Liver (tissue), 9 donors: ENCODE measurements around the gene PLPP3. TPM values are rescaled to one million over a fixed set of nuclear protein-coding genes. Genes with fewer than 3 reads are reported as not detected.

Source experiments
- DNase-seq: peaks from one replicate; pipeline ENCODE4 v3.0.0-alpha.2; 2017; ENCODE audit warnings: low spot score
- H3K27ac ChIP-seq, 2 donors: one replicate each; pipeline ENCODE4 v1.7.0; 2013; ENCODE audit warnings: inconsistent platforms in 2 of 2, low read length in 2 of 2, control low read depth in 1 of 2, low read depth in 1 of 2, mild to moderate bottlenecking in 1 of 2
- H3K27me3 ChIP-seq, 4 donors: one replicate each; pipeline versions ENCODE4 v1.6.1 to v1.7.0; 2013; ENCODE audit warnings: low read length in 3 of 4, inconsistent platforms in 1 of 4, mild to moderate bottlenecking in 1 of 4, moderate library complexity in 1 of 4; ENCODE audit not compliant: control insufficient read depth in 4 of 4, insufficient read depth in 4 of 4
- H3K36me3 ChIP-seq, 4 donors: one replicate each; pipeline versions ENCODE4 v1.6.1 to v1.7.0; 2013; ENCODE audit warnings: low read length in 3 of 4, mild to moderate bottlenecking in 3 of 4, low read depth in 1 of 4, moderate library complexity in 1 of 4; ENCODE audit not compliant: control insufficient read depth in 4 of 4, insufficient read depth in 3 of 4
- H3K4me1 ChIP-seq, 4 donors: one replicate each; pipeline versions ENCODE4 v1.6.1 to v1.7.0; 2013; ENCODE audit warnings: low read length in 3 of 4, mild to moderate bottlenecking in 3 of 4, moderate library complexity in 1 of 4; ENCODE audit not compliant: control insufficient read depth in 4 of 4, insufficient read depth in 4 of 4
- H3K4me3 ChIP-seq, 3 donors: one replicate each; pipeline versions ENCODE4 v1.6.1 to v1.7.0; 2013; ENCODE audit warnings: low read length in 3 of 3, control low read depth in 1 of 3, low read depth in 1 of 3, mild to moderate bottlenecking in 1 of 3
- H3K9ac ChIP-seq, 2 donors: one replicate each; pipeline ENCODE4 v1.7.0; 2013; ENCODE audit warnings: low read length in 2 of 2, mild to moderate bottlenecking in 2 of 2, moderate library complexity in 2 of 2, control low read depth in 1 of 2, low read depth in 1 of 2
- H3K9me3 ChIP-seq, 4 donors: one replicate each; pipeline versions ENCODE4 v1.6.1 to v1.7.0; 2013; ENCODE audit warnings: low read length in 3 of 4; ENCODE audit not compliant: control insufficient read depth in 4 of 4
- EGR1 ChIP-seq, 2 donors: IDR thresholded peaks; 2 replicates each; pipeline ENCODE4 v1.6.1; 2016 to 2018; ENCODE audit warnings: antibody characterized with exemption in 2 of 2, low read depth in 2 of 2
- FOXA1 ChIP-seq: IDR thresholded peaks from 2 replicates; pipeline ENCODE4 v1.6.1; 2016; ENCODE audit warnings: antibody characterized with exemption
- FOXA2 ChIP-seq: IDR thresholded peaks from 2 replicates; pipeline ENCODE4 v1.6.1; 2016; ENCODE audit warnings: antibody characterized with exemption
- GABPA ChIP-seq, 2 donors: IDR thresholded peaks in 1 of 2; conservative IDR thresholded peaks in 1 of 2; 2 replicates each; pipeline ENCODE4 v1.6.1; 2016; ENCODE audit warnings: antibody characterized with exemption in 2 of 2, mild to moderate bottlenecking in 1 of 2, moderate library complexity in 1 of 2
- HNF4A ChIP-seq, 2 donors: conservative IDR thresholded peaks; 2 replicates each; pipeline ENCODE4 v1.6.1; 2016; ENCODE audit warnings: antibody characterized with exemption in 2 of 2, mild to moderate bottlenecking in 2 of 2
- HNF4G ChIP-seq: IDR thresholded peaks from 2 replicates; pipeline ENCODE4 v1.6.1; 2016; ENCODE audit warnings: antibody characterized with exemption
- JUND ChIP-seq, 2 donors: IDR thresholded peaks; 2 replicates each; pipeline ENCODE4 v1.6.1; 2016; ENCODE audit warnings: antibody characterized with exemption in 2 of 2
- NR2F2 ChIP-seq: IDR thresholded peaks from 2 replicates; pipeline ENCODE4 v1.6.1; 2016; ENCODE audit warnings: antibody characterized with exemption
- RAD21 ChIP-seq, 2 donors: IDR thresholded peaks; 2 replicates each; pipeline ENCODE4 v1.6.1; 2016; ENCODE audit warnings: antibody characterized with exemption in 2 of 2, mild to moderate bottlenecking in 2 of 2
- RXRA ChIP-seq, 2 donors: IDR thresholded peaks; 2 replicates each; pipeline ENCODE4 v1.6.1; 2017 to 2018; ENCODE audit warnings: antibody characterized with exemption in 2 of 2, mild to moderate bottlenecking in 1 of 2
- SP1 ChIP-seq: IDR thresholded peaks from 2 replicates; pipeline ENCODE4 v1.6.1; 2018; ENCODE audit warnings: antibody characterized with exemption, mild to moderate bottlenecking
- TAF1 ChIP-seq: conservative IDR thresholded peaks from 2 replicates; pipeline ENCODE4 v1.6.1; 2016; ENCODE audit warnings: antibody characterized with exemption, mild to moderate bottlenecking
- YY1 ChIP-seq: IDR thresholded peaks from 2 replicates; pipeline ENCODE4 v1.6.1; 2016; ENCODE audit warnings: antibody characterized with exemption, mild to moderate bottlenecking
- WGBS: extraction: QIAGEN DNeasy Blood & Tissue Kit; methylation state at CpG from one replicate; pipeline ENCODE4 v1.1.7; 2013; 5-methylcytosine and 5-hydroxymethylcytosine counted together
- polyA plus RNA-seq, 2 donors: library from polyadenylated mRNA; stranded (reverse) in 1 of 2; unstranded in 1 of 2; fragments of 200-250 nt in 1 of 2; fragments of >200 nt in 1 of 2; fragmentation: Nextera tagmentation in 1 of 2; extraction: Ambion mirVana in 1 of 2; gene quantifications; one replicate each; pipeline versions ENCODE4 v1.2.1 to v1.2.3, GENCODE V29; 2013 to 2015
- total RNA-seq, 2 donors: library from RNA; depleted of rRNA; stranded (reverse); fragments of >200 nt; gene quantifications; one replicate each; pipeline ENCODE4 v1.2.3, GENCODE V29; 2014
- TF ChIP-seq, protein P1 (sequence below): IDR thresholded peaks from 2 replicates; pipeline ENCODE4 v1.6.1; 2016; ENCODE audit warnings: antibody characterized with exemption
- TF ChIP-seq, protein P2 (sequence below): IDR thresholded peaks from 2 replicates; pipeline ENCODE4 v1.6.1; 2016; ENCODE audit warnings: antibody characterized with exemption
- TF ChIP-seq, protein P3 (sequence below): IDR thresholded peaks from 2 replicates; pipeline ENCODE4 v1.6.1; 2016; ENCODE audit warnings: antibody characterized with exemption
- TF ChIP-seq, protein P4 (sequence below): IDR thresholded peaks from 2 replicates; pipeline ENCODE4 v1.6.1; 2016; ENCODE audit warnings: antibody characterized with exemption, mild to moderate bottlenecking
- TF ChIP-seq, protein P5 (sequence below): fragments of 150-350 bp; IDR thresholded peaks from 2 replicates; pipeline ENCODE4 v1.5.1; 2017; ENCODE audit warnings: improper control_type of control experiment, low read depth, low read length; ENCODE audit not compliant: missing input control
- donor health status: healthy.
- donor health status: healthy.
- donor health status: healthy.
- donor health status: healthy.
- donor health status: healthy.

The PLPP3 gene
- total and polyA plus RNA-seq, 4 donors = 46.1 to 91.2 (median 67.6) TPM

DNA sequence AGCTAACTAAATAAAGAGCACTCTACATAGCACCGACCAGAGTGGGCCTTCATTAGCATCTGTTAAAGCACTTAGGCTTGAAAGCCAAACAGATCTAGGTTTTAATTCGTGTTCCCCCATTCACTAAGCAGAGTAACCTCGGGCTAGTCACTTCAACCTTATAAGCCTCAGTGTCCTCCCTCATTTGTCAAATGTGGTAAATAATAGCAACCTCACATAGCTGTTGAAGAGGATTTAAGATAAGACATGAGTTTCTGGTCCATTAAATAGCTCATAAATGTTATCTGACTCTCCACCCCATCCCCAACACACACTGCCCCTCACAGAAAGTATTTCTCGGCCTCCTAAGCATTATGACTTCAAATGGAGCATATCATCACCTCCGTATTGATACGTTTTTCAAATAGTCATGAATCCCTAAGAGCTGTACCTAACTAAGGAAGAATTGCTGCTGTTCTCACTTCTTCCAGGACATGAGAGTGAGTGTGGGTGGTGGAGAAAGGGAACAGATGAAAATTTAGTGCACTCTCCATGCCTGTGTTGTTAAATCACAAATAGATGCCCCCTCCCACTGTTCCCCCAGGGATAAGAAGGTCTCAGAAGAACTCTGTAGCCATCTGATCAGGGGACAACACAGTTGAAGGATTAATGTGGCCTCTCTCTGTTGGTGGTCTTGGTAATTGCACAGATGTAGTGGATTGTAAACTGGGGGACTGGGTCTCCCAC, 47.6 kb downstream of the PLPP3 start:
- H3K36me3 ChIP-seq = peaks cover 0 to 56% (median 41%) of the 10 kb centered on the region in 4 donors
- DNase-seq = no peak
- WGBS = 86% methylated on average over 6 of the region's 6 CpGs
- no peak overlapping the region for H3K4me3 ChIP-seq
- H3K9me3 ChIP-seq = no peaks in the 10 kb centered on the region
- TF ChIP-seq FOXA2 (no peak), TAF1 (no peak), EGR1 (IDR thresholded peaks at IDR 0.05; ENCODE audit: low read depth in 2 of 2) (no peak), FOXA1 (no peak), NR2F2 (no peak), YY1 (no peak), RAD21 (IDR thresholded peaks at IDR 0.05) (no peak), RXRA (IDR thresholded peaks at IDR 0.05) (no peak), GABPA (IDR thresholded peaks at IDR 0.05 in 1 of 2, conservative IDR thresholded peaks at IDR 0.05 in 1 of 2) (no peak), HNF4G (no peak), HNF4A (conservative IDR thresholded peaks at IDR 0.05) (no peak), JUND (IDR thresholded peaks at IDR 0.05) (no peak), SP1 (no peak)
- TF ChIP-seq, protein P1, sequence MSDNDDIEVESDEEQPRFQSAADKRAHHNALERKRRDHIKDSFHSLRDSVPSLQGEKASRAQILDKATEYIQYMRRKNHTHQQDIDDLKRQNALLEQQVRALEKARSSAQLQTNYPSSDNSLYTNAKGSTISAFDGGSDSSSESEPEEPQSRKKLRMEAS = no peak
- TF ChIP-seq, protein P2, sequence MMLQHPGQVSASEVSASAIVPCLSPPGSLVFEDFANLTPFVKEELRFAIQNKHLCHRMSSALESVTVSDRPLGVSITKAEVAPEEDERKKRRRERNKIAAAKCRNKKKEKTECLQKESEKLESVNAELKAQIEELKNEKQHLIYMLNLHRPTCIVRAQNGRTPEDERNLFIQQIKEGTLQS = no peak
- TF ChIP-seq, protein P3, sequence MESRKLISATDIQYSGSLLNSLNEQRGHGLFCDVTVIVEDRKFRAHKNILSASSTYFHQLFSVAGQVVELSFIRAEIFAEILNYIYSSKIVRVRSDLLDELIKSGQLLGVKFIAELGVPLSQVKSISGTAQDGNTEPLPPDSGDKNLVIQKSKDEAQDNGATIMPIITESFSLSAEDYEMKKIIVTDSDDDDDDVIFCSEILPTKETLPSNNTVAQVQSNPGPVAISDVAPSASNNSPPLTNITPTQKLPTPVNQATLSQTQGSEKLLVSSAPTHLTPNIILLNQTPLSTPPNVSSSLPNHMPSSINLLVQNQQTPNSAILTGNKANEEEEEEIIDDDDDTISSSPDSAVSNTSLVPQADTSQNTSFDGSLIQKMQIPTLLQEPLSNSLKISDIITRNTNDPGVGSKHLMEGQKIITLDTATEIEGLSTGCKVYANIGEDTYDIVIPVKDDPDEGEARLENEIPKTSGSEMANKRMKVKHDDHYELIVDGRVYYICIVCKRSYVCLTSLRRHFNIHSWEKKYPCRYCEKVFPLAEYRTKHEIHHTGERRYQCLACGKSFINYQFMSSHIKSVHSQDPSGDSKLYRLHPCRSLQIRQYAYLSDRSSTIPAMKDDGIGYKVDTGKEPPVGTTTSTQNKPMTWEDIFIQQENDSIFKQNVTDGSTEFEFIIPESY = no peak
- TF ChIP-seq, protein P4, sequence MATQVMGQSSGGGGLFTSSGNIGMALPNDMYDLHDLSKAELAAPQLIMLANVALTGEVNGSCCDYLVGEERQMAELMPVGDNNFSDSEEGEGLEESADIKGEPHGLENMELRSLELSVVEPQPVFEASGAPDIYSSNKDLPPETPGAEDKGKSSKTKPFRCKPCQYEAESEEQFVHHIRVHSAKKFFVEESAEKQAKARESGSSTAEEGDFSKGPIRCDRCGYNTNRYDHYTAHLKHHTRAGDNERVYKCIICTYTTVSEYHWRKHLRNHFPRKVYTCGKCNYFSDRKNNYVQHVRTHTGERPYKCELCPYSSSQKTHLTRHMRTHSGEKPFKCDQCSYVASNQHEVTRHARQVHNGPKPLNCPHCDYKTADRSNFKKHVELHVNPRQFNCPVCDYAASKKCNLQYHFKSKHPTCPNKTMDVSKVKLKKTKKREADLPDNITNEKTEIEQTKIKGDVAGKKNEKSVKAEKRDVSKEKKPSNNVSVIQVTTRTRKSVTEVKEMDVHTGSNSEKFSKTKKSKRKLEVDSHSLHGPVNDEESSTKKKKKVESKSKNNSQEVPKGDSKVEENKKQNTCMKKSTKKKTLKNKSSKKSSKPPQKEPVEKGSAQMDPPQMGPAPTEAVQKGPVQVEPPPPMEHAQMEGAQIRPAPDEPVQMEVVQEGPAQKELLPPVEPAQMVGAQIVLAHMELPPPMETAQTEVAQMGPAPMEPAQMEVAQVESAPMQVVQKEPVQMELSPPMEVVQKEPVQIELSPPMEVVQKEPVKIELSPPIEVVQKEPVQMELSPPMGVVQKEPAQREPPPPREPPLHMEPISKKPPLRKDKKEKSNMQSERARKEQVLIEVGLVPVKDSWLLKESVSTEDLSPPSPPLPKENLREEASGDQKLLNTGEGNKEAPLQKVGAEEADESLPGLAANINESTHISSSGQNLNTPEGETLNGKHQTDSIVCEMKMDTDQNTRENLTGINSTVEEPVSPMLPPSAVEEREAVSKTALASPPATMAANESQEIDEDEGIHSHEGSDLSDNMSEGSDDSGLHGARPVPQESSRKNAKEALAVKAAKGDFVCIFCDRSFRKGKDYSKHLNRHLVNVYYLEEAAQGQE = no peak
- TF ChIP-seq, protein P5, sequence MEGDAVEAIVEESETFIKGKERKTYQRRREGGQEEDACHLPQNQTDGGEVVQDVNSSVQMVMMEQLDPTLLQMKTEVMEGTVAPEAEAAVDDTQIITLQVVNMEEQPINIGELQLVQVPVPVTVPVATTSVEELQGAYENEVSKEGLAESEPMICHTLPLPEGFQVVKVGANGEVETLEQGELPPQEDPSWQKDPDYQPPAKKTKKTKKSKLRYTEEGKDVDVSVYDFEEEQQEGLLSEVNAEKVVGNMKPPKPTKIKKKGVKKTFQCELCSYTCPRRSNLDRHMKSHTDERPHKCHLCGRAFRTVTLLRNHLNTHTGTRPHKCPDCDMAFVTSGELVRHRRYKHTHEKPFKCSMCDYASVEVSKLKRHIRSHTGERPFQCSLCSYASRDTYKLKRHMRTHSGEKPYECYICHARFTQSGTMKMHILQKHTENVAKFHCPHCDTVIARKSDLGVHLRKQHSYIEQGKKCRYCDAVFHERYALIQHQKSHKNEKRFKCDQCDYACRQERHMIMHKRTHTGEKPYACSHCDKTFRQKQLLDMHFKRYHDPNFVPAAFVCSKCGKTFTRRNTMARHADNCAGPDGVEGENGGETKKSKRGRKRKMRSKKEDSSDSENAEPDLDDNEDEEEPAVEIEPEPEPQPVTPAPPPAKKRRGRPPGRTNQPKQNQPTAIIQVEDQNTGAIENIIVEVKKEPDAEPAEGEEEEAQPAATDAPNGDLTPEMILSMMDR = no peak
- H3K9ac ChIP-seq = no peak overlapping the region
- peaks cover 2 to 52% (median 31%) of the 10 kb centered on the region in 4 donors for H3K4me1 ChIP-seq
- no peaks in the 10 kb centered on the region for H3K27me3 ChIP-seq
- H3K27ac ChIP-seq = no peak overlapping the region
